SIG-M5 treated with dmso at 0.1 percent for 504 hours (cell line): ENCODE results near the gene KCNC1.

Experiments
- DNase-seq: peaks from one replicate; lab custom pipeline; 2025; ENCODE audit not compliant: unreplicated experiment; lab: John Stamatoyannopoulos, UW

KCNC1 gene

DNA sequence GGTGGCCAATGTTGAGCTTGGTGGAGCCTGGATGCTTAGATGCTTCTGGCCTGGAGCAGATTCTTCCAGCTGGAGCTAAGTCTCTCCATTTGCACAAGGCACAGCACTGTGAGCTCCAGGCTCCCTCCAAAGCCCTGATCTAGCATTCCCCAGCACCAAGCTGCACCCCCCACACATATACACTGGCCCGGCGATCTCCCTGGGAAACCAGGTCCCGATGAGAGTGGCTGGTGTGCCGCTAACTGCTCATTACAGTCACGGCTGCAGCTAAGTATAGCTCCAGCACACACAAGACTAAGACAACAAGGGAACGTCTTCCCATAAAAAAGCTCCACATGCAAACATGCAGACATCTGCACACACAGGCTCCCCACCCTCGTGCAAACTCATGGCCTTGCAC lies 17.6 kb downstream of the KCNC1 start:
- DNase-seq, result no peak

DNA sequence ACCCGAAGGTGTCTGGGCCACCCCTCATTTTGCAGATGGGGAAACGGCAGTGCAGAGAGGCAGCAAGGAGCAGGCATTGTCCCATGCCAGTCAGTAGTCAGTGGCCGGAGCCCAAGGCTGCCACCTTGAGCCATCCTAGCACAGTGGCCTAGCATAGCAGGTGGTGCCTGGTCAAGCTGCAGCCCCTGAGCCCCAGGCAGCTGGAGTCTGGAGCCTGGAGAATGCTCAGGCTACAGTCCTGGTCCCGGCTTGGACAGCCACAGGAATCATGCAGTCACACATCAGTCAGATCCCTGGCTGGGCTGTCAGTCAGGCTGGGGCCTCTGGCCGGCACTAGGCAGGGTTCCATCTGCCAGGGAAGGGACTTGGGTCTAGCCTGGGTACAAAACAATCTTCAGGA lies 18.6 kb downstream of the KCNC1 start:
- no peak for DNase-seq

DNA sequence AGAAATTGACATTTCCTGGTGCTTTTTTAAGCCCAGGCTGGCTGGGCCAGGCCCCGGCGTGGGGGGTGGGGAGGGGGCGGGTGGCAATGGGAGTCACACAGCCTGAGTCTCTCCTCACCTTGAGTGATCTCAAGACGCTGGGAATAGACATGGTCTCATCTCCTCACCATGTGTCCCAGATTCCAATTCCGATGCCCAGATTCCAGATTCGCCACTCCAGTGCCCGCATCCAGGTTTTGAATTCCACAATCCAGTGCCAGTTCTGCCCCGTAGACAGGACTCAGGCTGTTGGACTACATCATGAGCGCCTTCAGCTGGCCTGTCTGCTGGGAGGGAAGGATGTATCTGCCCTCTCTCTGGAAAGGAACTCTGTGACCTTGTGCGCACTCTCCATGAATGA lies 19.1 kb downstream of the KCNC1 start:
- no peak for DNase-seq

DNA sequence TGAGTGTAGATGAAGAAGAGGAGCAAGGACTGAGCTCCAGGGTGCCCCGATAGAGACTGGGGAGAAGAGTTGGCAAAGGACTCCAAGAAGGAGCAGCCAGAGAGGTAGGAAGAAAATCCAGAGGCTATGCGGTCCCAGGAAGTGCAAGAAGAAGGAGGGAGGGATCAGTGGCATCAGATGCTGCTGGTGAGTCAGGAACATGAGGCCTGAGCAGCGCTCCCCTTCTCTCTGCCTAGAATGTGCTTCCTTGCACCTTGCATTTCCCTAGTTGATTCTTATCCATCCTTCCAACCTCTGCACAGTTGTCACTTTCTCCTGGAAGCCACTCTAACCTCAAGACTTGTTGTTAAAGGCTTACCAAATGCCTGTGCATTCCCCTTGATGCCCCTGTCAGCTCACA lies 21.3 kb downstream of the KCNC1 start:
- no peak for DNase-seq

DNA sequence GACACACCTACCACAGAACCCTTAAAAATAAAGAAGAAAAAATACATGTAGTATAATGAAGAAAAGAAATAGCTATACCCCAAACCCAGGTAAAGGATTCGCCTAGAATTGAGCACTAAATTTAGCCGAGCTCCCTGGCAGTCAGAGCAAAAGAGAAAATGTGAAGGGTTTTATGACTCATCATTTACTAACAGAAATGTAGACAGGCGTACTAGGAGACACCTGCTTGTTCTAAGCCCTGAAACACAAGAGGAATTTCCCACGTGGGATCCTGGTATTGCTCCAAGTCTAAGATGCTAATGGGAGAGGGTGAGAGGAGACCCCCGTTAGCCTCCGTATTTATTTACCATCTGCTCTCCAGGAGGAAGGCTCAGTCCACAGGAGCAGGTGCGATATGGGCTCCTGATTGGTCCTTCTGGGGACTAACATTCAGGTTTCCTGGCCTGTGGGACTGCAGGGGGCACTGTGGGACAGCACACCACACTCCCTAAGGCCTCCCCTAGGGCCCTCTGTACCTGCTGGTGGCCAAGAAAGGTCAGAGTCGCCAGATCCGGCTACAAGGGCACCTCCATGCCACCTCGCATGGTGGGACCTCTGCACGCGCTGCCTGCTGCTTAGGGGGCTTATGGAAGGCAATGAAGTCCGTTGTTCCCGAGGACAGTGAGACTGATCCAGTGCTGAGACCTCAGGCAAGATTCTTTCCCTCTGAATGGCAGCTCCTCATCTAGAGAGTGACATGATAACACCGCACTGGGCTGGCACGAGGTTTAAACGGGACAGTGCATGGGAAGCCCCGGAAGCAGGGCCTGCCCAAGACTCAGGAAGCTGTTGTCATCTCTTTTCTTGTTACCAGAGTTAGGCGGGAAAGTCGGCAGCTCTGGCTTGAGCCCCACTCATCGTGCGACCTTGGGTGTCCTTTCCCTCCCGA lies 25.8 kb downstream of the KCNC1 start:
- DNase-seq, result peak; percentile 11

DNA sequence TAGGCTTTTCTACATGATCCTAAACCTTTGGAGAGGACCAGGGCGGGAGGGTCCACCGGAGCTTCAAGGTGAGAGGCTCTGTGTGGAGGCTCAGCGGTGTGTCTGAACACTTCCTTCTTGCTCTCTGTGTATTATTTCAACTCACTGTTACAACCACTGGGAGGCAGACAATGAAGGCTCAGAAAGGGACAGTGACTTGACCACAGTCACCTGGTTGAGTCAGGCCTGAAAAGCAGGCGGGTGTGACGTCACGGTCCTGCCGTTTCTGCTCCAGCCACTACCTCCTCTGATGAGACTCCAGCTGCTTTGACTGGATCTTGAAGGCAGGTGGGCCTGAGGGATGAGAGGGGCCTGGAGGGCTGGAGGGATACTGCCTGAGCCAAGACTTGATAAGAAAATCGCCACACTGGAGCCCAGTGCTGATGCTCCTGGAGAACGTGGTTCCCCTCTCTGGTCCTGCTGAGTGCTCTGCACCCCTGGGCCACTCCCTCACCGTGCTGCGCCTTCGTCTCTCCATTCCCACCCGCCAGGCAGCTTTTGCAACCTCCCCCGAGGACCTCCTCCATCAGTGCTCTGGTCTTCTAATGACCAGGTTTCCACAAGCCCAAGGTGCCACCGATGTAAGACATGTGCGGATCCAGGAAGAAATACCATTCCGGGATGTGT lies 27.9 kb downstream of the KCNC1 start:
- DNase-seq, result no peak

DNA sequence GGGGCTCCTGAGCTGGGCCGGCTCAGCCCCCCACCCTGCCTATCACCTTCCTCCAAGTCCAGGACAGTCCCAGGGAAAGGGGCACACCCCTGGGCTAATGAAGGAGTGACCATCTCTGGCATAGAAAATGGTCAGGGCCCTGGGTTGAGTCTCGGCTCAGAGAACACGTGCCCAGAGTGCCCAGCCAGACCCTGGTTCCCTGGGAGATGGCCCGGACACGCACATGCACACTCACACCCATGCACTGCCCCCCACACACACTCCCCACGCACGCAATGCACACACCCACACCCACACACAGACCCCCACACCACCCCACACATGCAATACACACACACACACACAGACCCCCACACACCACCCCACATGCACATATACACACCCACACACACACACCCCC lies 28.7 kb downstream of the KCNC1 start:
- no peak for DNase-seq

DNA sequence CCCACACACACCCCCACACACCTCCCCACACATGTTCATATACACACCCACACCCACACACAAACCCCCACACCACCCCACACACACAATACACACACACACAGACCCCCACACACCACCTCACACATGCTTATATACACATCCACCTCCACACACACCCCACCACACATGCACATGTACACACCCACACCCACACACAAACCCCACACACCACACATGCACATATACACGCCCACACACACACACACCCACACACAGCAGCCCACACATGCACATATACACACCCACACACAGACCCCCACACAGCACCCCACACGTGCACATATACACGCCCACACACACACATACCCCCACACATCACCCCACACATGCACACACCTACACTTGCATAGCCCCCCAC lies 29.1 kb downstream of the KCNC1 start:
- DNase-seq, result no peak

DNA sequence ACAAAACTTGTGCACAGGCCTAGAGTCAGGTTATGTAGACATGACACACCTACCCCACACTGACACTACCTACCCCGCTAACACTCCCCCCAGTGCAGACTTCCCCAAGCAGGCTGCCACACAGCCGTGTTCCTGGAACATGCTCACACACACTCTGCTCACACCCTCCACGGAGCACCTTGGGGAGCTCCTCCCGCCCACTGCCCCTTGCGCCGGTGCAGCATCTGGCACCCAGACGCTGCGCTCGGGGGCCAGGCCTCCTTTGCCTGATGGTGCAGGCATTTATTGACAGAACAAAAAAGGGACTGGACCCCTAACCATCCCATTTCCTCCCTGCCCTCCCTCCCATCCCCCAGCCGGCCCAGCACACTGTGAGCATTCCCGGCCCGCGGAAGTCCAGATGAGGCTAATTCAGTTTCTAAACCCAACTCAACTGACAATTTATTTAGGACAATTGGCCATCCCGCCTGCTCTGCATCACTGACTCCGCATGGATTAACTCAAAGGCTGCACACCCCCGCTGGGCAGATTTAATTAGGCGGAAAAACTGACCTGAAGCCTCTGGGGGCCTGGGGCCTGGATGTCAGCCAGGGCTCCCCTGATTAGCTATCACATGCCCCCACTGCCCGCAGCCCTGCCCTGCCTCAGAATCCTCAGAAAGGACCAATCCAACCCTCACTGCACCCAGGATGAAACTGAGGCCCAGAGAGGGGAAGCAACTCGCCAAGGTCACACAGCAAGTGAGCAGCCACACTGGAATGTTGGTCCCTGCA lies 30.1 kb downstream of the KCNC1 start:
- DNase-seq, result no peak

DNA sequence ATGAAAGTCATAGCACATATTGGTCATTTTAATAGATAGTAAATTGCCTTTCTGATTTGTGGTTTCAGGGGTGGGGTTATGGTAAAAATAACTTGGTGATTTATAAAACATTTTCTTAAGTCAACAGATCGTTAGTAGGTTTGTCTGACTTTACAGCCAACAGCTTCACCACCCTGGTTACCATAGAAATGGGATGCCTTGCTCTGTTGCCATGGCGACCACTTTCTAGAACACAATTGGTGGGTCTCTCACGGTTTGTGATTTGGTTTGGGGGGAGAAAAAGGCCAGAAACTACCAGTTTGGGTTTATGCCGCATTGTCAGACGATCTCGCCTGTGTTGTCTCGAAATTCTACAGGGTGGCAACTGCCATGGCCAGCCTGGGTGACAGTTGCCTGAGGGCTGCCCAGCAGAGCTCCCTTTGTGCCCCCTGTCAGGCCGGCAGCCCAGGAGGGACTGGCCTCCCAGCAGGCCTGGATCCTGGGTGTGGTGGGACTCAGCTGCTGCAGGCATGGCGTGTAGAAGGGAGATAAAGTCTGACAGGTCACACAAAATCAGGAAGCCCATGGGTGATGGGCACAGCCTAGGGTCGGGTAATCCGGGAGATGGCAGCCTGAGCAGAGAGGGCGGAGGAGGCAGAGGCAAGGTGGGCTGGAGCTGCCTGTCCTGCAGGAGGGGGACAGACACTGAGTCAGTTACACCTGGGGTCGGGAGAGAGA lies 30.9 kb downstream of the KCNC1 start:
- DNase-seq, result no peak

DNA sequence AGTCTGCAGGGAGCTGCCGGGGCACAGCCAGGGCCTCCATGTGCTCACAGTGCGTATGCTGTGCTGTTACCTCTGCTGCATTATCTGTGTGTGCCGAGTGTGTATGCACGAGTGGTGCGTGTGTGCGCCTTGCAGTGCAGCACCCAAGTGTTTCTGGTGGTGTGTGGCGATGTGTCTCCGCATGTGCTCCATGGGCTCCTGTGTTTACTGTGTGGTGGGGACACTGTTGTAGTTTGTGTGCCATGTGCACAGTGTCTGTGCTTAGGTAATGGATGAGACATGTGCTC lies 31.4 kb downstream of the KCNC1 start:
- no peak for DNase-seq

DNA sequence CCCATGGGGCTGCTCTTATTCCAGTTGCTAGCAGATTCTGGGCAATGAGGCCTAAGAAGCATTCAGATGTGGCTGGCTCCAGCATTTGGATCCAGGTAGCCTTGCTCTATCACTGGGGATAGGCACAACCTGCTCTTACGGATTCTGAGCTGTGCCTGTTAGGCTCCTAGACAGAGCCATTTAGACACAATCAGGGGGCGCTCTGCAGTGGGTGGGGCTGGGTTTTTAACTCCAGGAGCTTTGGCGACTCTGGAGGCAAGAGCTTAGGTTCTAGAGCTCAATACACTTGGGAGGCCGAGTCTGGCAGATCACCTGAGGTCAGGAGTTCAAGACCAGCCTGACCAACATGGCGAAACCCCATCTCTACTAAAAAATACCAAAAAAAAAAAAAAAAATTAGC lies 32.0 kb downstream of the KCNC1 start:
- DNase-seq, result no peak

DNA sequence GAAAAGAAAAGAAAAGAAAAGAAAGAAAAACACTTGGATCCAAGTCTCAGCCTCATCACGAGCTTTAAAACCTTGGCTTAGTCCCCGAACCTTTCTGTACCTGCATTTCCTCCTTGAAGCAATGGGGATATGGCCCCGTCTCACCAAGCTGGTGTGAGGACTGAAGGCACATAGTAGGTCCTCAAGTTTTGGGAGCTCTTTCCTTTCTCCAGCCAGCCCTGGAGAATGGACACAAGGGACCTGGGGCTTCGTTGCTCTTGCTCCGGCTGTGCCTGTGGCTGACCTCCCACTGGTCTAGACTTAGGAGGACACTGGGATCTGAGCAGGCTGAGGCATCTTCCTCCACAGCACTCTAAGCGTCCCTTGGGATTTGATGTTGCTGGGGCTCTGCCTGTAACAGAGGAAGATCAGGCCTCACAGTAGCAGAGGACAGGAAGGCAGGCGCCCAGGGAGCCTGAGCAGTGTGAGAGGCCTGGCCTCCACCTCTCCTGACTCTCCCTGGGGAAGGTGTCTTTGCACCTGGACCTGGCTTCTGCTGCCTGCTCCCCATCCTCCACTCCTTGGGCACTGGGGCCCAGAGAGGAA lies 32.8 kb downstream of the KCNC1 start:
- no peak for DNase-seq

DNA sequence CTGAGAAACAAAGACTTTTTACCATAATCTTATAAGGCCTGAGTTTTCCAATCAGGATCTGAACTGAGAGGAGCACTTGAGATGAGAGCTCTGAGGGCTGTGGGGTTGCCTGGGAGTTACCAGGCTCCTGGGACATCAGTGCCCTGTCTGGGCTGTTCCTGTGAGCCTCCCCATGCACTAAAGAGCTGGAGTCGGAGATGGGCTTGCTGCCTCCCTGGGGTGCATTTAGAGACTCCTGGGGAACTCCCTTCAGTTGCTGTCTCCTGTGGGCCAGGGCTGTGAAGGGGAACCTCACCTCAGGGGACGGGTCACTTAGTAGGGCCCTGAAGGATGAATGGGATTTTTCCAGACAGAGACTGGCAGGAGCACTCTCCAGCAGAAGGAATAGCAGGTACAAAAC lies 33.3 kb downstream of the KCNC1 start:
- no peak for DNase-seq

DNA sequence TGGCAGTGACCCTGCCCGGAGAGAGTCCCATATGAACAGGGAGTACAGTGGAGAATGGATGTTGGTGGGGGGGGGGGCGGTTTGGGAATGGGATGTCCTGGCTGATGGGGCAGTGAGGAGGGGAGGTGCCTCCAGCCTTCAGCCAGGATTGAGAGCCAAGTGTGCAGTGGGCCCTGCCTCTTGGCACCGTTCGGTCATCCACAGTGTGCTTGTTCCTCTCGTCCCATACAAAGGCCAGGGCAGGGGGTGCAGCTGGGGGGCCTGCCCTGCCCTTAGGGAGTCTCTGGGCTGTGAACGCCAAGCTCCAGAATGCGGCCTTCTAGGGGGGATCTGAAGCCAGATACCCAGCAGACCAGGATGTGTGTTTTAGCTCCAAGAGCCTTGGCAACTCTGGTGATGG lies 34.0 kb downstream of the KCNC1 start:
- no peak for DNase-seq

DNA sequence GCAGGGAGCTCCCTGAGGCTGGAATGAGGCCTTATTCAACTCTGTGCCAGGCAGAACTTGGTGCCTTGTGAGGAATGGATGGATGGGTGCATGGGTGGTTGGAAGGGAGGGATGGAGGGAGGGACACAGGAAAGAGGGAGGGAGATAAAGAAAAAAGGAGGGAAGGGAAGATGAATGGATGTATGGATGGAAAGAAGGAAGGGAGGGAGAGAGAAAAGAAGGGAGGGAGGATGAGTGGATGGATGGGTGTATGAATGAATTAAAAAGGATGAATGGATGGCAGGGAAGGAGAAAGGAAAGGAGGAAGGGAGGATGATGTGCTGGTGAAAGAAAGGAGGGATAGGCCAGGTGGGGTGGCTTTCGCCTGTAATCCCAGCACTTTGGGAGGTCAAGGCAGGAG lies 34.6 kb downstream of the KCNC1 start:
- no peak for DNase-seq

DNA sequence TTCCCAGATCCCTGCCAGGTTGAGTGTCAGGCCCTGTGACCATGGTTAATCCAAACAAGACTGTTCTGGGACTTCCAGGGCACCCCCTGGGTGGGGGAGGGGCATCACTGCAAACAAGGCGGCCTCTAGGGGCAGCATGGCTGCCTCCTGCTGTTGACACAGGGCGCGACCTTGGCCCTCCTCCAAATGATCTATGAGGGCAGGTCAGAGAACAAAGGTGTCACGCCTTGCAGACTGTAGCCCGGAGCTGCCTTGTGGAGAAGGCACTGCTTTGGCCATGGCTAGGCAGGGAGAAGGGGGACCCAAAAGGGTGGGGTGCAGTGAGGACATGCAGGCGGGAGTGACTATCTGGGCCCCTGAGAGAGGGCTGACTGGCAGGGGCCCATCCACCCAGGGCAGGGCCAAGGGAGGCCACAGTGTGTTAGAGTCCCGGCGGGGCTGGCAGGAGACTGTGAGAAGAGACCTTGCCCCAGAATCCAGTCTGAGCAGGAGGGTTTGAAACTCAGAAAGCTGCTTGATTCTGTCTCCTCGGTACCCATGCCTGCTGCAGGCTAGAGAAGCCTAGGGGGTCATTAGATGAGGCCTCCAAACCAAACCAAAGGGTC lies 35.6 kb downstream of the KCNC1 start:
- no peak for DNase-seq

DNA sequence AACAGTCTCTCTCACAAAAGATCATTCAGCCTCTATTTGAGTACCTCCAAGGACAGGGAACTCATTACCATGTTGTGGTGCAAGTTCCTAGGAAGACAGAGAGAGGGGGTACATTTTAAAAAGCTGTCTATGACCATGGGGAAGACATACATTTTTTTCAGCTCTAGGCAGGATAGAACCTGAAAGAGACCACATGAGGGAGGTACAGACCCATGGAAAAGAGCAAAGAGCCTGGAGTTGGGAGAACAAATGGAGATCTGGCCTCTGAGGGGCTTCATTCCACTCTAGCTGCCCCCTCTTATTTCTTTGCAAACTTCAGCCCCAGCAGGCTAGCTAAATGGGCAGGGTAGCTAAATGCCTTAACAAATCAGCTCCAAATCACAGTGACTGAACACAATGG lies 36.3 kb downstream of the KCNC1 start:
- DNase-seq, result no peak

DNA sequence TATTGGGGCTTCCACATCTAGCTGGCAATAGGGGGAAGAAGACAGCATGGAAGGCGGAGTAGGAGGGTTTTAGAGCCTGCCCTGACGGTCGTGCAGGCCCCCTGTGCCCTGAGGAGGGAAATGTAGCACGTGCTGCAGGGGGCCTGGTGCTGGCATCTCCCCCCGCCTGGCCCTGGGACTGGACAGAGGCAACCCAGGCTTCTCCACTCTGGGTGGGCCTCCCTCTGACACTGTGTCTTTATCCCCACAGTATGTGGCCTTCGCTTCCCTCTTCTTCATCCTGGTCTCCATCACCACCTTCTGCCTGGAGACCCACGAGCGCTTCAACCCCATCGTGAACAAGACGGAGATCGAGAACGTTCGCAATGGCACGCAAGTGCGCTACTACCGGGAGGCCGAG lies 36.8 kb downstream of the KCNC1 start:
- DNase-seq, result no peak

DNA sequence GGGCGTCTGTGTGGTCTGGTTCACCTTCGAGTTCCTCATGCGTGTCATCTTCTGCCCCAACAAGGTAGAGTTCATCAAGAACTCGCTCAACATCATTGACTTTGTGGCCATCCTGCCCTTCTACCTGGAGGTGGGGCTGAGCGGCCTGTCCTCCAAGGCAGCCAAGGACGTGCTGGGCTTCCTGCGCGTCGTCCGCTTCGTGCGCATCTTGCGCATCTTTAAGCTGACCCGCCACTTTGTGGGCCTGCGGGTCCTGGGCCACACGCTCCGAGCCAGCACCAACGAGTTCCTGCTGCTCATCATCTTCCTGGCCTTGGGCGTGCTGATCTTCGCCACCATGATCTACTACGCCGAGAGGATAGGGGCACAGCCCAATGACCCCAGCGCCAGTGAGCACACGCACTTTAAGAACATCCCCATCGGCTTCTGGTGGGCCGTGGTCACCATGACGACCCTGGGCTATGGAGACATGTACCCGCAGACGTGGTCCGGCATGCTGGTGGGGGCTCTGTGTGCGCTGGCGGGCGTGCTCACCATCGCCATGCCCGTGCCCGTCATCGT lies 37.3 kb downstream of the KCNC1 start:
- no peak for DNase-seq
